HG03103 (cell line): ENCODE measurements around the gene PPP4C.

Experiments used
- ATAC-seq: cut with Tn5 transposase; IDR thresholded peaks from one replicate; pipeline ENCODE4 v1.9.1; 2021; ENCODE audit warnings: low read depth; ENCODE audit not compliant: unreplicated experiment

The PPP4C gene

GRCh38 chr16:30054959-30055553, 20.7 kb upstream of the PPP4C start:
- no peak for ATAC-seq

GRCh38 chr16:30060346-30060745, 15.4 kb upstream of the PPP4C start:
- ATAC-seq = no peak

- no peak for ATAC-seq
Measured at GRCh38 chr16:30060836-30061554, 14.8 kb upstream of the PPP4C start.

- no peak for ATAC-seq
Measured at GRCh38 chr16:30063278-30063892, 12.4 kb upstream of the PPP4C start.

- ATAC-seq = no peak
Measured at GRCh38 chr16:30063893-30064728, 11.7 kb upstream of the PPP4C start.

- no peak for ATAC-seq
Measured at GRCh38 chr16:30064729-30065101, 11.1 kb upstream of the PPP4C start.

GRCh38 chr16:30065102-30065942, 10.5 kb upstream of the PPP4C start, which contains the start of gene ALDOA:
Gene ALDOA (plus strand): TSS chr16:30065760. CDS start chr16:30066898, 1,138 bp downstream.
- ATAC-seq = peak; percentile 62

- no peak for ATAC-seq
Measured at GRCh38 chr16:30065943-30066760, 9.6 kb upstream of the PPP4C start.

GRCh38 chr16:30066761-30067583, 8.8 kb upstream of the PPP4C start:
- ATAC-seq = no peak

GRCh38 chr16:30067584-30067916, 8.2 kb upstream of the PPP4C start:
- ATAC-seq = no peak

GRCh38 chr16:30068333-30068732, 7.5 kb upstream of the PPP4C start:
- no peak for ATAC-seq

- no peak for ATAC-seq
Measured at GRCh38 chr16:30068750-30069610, 6.8 kb upstream of the PPP4C start.

- ATAC-seq = no peak
Measured at GRCh38 chr16:30069611-30070462, 6.0 kb upstream of the PPP4C start.

- no peak for ATAC-seq
Measured at GRCh38 chr16:30070490-30070889, 5.3 kb upstream of the PPP4C start.

GRCh38 chr16:30076276-30076791, 540 bp downstream of the PPP4C start:
- ATAC-seq = no peak

GRCh38 chr16:30077656-30078055, 1.9 kb downstream of the PPP4C start:
- ATAC-seq = no peak

- no peak for ATAC-seq
Measured at GRCh38 chr16:30078744-30079143, 3.0 kb downstream of the PPP4C start.
